ENCODE measurements around the gene TMEM164.

Gene TMEM164

GRCh38 chrX:110020536-110020935 lies 17.6 kb downstream of the TMEM164 start:
- TF ChIP-seq TARDBP (IDR thresholded peaks at IDR 0.05) (no peak), ELF4 (IDR thresholded peaks at IDR 0.05) (no peak), NFRKB (IDR thresholded peaks at IDR 0.05) (no peak), CTBP1 (IDR thresholded peaks at IDR 0.05; ENCODE audit: borderline replicate concordance) (no peak), FOXK2 (IDR thresholded peaks at IDR 0.05) (no peak), PKNOX1 (IDR thresholded peaks at IDR 0.05) (no peak), HDGF (IDR thresholded peaks at IDR 0.05; ENCODE audit: borderline replicate concordance) (no peak), L3MBTL2 (conservative IDR thresholded peaks at IDR 0.05) (no peak)
- POLR2A ChIA-PET = no interaction called here
- CTCF ChIA-PET = interaction anchor here (0.6 to 2.1 kb wide), 2 partner anchors 9 to 398 kb away, joined by 4 to 8 read pairs; no protein-coding TSS in a partner anchor
- DNase-seq (ENCODE audit: extremely low spot score) = no peak

GRCh38 chrX:110021258-110022022 lies 18.5 kb downstream of the TMEM164 start:
- ChIA-PET CTCF (interaction anchor here (0.6 to 2.1 kb wide), 2 partner anchors 8 to 397 kb away, joined by 4 to 8 read pairs; no protein-coding TSS in a partner anchor), POLR2A (interaction anchor here (1.0 to 1.5 kb wide), 2 partner anchors 10 to 19 kb away, joined by 3 to 4 read pairs; partner anchors contain the start of gene TMEM164)
- TF ChIP-seq CTBP1 (IDR thresholded peaks at IDR 0.05; ENCODE audit: borderline replicate concordance) = no peak
- no peak for TF ChIP-seq BHLHE40 (IDR thresholded peaks at IDR 0.05; ENCODE audit: borderline replicate concordance)
- no peak for TF ChIP-seq SP1 (IDR thresholded peaks at IDR 0.05)
- TF ChIP-seq NFRKB (IDR thresholded peaks at IDR 0.05) = no peak
- TF ChIP-seq SUZ12 (IDR thresholded peaks at IDR 0.05) = no peak
- no peak for TF ChIP-seq ZNF384 (IDR thresholded peaks at IDR 0.05)
- no peak for TF ChIP-seq ARNT (IDR thresholded peaks at IDR 0.05)
- TF ChIP-seq L3MBTL2 (conservative IDR thresholded peaks at IDR 0.05) = no peak
- no peak for TF ChIP-seq PKNOX1 (IDR thresholded peaks at IDR 0.05)
- TF ChIP-seq LEF1 (IDR thresholded peaks at IDR 0.05; ENCODE audit: borderline replicate concordance) = no peak
- no peak for DNase-seq (ENCODE audit: extremely low spot score)

- ChIA-PET CTCF (interaction anchor here (0.6 kb wide), 1 partner anchor 38 kb away, joined by 3 read pairs; no protein-coding TSS in a partner anchor), POLR2A (interaction anchor here (1.0 to 1.5 kb wide), 2 partner anchors 12 to 20 kb away, joined by 3 to 4 read pairs; partner anchors contain the start of gene TMEM164)
Observed at GRCh38 chrX:110022599-110023448, 19.9 kb downstream of the TMEM164 start.

GRCh38 chrX:110025395-110025794 lies 22.5 kb downstream of the TMEM164 start:
- TF ChIP-seq SUZ12 (IDR thresholded peaks at IDR 0.05) (no peak), PKNOX1 (IDR thresholded peaks at IDR 0.05) (no peak), SP1 (IDR thresholded peaks at IDR 0.05) (no peak)
- ChIA-PET CTCF (interaction anchor here (0.6 kb wide), 1 partner anchor 121 kb away, joined by 3 read pairs; no protein-coding TSS in a partner anchor), POLR2A (interaction anchor here (1.1 kb wide), 1 partner anchor 22 kb away, joined by 4 read pairs; the partner anchor contains the start of gene TMEM164)
- no peak for DNase-seq (ENCODE audit: extremely low spot score)

More at GRCh38 chrX:110022599-110023448, 19.9 kb downstream of the TMEM164 start:
- TF ChIP-seq LEF1 (IDR thresholded peaks at IDR 0.05; ENCODE audit: borderline replicate concordance) (no peak), BHLHE40 (IDR thresholded peaks at IDR 0.05; ENCODE audit: borderline replicate concordance) (no peak), SP1 (IDR thresholded peaks at IDR 0.05) (no peak), NFRKB (IDR thresholded peaks at IDR 0.05) (no peak), ARNT (IDR thresholded peaks at IDR 0.05) (no peak), CTBP1 (IDR thresholded peaks at IDR 0.05; ENCODE audit: borderline replicate concordance) (no peak), SUZ12 (IDR thresholded peaks at IDR 0.05) (no peak)
- DNase-seq (ENCODE audit: extremely low spot score) = no peak

- ChIA-PET CTCF (interaction anchor here (0.8 to 1.0 kb wide), 2 partner anchors 111 to 119 kb away, joined by 3 to 4 read pairs; no protein-coding TSS in a partner anchor), POLR2A (interaction anchor here (0.7 to 1.5 kb wide), 3 partner anchors 19 to 23 kb away, joined by 3 to 4 read pairs (median 3); partner anchors contain the start of gene TMEM164)
- no peak for TF ChIP-seq L3MBTL2 (conservative IDR thresholded peaks at IDR 0.05)
- TF ChIP-seq HDGF (IDR thresholded peaks at IDR 0.05; ENCODE audit: borderline replicate concordance) = no peak
- TF ChIP-seq NFRKB (IDR thresholded peaks at IDR 0.05) = no peak
- no peak for TF ChIP-seq BHLHE40 (IDR thresholded peaks at IDR 0.05; ENCODE audit: borderline replicate concordance)
- no peak for TF ChIP-seq FOXA1 (IDR thresholded peaks at IDR 0.05)
- DNase-seq (ENCODE audit: extremely low spot score) = no peak
Observed at GRCh38 chrX:110026099-110026844, 23.4 kb downstream of the TMEM164 start.

Data from HEK293T (cell line).